ENCODE measurements around the gene PRR5.
"Not testable (repeated sequence)": the region's sequence is repeated elsewhere in the genome, so short reads cannot be mapped to it uniquely, and the experiment has no call there.

Gene PRR5

DNA sequence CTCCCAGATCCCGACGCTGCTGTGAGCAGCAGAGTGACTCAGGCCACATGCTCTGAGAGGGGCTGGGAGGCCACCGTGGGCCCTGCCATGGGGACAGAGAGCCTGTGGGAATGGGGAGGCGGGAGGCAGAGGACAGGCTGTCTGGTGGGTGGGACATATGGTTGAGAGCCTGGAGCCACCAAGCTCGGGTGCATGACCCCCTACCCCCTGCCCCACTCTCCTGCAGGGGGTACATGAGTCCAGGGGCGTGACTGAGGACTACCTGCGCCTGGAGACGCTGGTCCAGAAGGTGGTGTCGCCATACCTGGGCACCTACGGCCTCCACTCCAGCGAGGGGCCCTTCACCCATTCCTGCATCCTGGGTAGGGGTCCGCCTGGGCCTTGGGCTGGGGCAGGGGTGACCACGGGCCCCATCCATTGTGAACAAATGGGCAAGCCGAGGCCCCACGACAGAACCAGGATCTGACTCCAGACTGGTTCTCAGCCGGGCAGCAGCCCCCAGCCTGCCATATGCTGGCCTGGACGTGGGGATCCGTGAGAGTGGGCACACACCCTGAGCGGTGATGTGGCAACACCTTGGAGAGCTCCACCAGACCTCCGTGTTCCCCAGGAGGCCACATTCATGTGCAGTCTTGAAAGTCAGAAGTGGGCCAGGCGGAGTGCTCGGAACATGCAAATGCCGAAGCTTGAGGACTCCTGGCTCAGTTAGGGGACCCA, 33.0 kb downstream of the PRR5 start:
- DNase-seq = no peak

DNA sequence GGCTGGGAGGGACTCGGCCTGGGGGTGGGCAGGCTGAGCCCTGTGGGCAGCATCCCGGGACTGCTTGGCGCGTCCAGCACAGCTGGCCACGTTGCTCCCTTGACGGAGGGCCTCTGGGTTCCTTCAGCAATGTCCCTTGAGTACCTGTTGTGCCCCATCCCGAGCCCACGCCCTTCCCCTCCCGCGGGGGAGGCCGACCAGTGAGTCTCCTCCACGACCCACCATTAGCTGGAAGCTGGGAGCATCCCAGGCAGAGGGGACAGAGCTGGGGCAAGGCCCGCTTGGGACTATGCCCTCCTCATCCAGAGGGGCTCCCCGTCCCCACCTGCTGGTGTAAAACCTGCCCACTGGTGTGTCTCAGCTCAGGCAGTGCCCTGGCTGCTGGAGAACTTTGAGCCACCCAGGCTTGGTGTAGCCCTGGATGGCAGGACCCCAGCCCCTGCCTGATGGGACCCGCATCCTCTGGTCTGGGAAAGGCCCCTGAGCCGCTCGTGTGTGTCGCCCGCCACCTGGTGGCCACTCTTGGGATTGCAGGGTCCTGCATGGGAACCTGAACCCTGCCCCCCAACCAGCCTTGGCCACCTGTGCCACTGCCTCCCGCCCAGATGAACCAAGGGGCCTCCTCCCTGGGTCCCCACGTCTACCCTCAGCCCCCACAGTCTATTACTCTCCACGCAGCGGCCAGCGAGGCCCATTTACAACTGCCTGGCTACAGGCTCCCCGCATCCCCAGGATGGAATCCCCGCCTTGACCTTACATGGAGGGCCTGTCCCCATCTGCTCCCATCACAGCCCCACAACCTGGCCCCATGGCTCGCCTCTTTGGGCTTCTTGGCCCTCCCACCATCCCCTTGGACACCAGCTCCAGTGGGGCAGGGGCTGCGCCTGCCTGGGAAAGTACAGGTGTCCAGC, 33.8 kb downstream of the PRR5 start:
- DNase-seq = peak in 48 of 51 donors; percentile 9 to 83 (median 35)

GRCh38 chr22:44736581-44737405, 34.8 kb downstream of the PRR5 start:
- no peak for DNase-seq

DNA sequence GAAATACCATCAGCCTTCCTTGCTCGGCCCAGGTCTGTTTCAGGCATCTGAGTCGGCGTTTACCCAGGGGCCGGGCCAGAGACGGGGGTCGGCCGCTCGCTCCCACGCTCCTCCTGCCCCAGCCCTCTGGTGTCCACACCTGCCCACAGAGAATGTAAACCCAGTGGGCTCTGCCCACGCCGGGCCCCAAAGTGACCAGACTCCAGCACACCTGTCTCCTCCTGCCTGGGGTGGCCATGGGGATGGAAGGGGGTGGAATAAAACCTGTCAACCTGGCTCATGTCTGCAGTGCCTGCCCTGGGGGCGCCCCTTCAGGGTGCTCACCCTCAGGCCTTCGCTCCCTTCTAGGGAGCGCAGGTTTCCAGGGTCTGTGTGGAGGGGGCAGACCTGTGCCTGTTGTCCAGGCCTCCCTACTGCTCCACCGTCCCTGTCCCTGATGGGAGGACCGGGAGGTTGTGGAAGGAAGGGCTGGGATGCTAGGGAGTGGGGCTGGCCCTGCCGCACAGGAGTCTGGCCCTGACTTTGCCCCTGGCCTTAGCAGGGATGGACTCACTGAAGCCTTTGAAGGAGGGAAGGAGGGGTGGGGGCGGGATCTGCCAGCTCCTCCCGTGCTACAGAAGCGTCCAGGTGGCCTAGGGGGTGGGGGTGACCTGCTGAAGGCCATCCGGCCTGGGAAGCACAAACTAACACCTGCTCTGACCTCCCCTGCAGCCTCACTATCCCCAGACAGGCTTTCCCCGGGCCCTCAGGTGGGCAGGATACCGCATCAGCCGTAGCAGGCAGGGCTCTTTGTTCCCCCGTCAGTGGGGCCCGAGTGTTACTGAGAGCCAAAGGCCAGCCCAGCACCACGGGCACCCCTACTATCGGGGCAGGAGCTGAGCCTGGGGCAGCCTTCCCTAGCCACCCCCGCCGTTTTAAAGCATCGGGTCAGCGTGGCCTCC, 35.7 kb downstream of the PRR5 start:
- no peak for DNase-seq

DNA sequence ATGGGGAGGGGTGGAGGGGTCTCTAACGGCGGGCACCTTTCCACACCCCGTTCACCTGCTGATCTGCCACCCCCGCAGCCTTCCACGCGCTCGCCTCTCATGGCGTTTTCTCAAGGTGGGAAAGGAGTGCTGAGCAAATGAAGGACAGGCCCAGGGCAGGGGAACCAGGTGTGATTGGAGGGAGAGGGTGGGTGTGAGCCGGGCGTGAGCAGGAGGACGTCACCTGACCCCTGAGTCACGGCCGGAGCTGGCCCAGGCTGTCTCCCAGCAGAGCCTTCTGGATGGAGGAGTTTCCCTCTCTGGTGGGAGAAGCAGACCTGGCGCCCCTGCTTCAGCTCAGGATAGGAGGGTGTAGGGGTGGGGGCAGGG, 36.3 kb downstream of the PRR5 start:
- no peak for DNase-seq

DNA sequence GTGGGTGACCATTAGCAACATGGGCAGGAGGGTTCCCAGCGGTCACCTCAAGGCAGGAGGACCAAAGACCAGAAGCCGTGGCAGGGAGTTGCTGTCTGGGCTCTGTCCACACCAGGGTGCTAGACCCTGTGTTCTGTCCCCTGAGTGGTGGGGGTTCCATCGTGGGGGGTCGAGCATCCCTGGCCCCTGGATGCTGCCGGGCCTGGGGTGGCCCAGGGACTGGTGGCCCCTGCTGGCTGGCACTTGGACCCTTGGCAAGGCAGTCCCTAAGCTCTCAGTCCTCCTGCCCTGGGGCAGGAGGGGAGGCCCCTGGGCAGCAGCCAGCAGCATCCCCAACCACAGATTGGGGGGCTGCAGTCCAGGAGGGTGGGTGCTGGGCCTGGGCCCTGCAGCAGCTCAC, 37.0 kb downstream of the PRR5 start:
- DNase-seq = no peak

DNA sequence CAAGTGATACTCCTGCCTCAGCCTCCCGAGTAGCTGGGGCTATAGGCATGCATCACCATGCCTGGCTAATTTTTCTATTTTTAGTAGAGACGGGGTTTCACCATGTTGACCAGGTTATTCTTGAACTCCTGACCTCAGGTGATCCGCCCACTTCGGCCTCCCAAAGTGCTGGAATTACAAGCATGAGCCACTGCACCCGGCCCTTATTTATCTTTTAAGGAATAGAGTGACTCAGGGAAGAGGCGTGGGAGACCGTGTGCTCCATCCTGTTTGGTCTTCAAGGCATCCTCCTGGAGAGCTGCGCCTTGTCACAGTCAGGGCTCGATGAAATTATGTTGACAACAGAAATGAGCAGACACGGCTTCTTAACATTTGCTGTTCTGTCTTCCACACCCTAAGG, 37.7 kb downstream of the PRR5 start:
- not testable (repeated sequence) for DNase-seq

DNA sequence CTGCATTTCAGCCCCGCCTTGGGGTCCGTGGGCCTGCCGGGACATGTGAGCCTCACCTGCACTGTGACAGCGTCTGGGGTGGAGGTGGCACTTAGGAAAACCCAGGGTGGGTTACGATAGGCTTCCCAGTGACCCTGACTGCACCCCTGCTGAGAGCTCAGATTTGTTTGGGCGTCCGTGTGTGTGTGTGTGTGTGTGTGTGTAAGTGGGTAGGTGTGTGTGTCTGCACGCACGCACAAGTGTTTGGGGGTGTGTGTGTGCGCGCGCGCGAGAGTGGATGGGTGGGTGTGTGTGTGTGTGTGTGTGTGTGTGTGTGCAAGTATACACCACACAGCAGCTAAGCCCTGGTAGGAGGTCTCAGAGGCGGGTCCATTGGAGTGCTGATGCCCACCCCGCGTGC, 38.3 kb downstream of the PRR5 start:
- no peak for DNase-seq

DNA sequence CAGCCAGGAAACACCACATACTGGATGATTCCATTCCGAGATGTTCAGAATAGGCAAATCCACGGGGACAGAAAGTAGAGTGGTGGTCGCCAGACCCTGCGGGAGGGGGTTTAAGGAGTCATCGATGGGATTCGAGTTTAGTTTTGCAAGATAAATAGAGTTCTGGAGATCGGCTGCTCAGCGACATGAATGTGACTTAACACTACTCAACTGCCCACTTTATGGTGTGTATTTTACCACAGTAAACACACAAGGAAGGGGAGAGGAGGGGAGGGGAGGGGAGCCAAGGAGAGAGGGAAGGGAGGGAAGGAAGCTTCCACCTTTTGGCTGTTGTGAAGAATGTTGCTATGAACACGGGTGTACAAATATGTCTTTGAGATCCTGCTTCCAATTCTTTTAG, 39.9 kb downstream of the PRR5 start:
- DNase-seq = no peak

GRCh38 chr22:44743247-44743646, 41.2 kb downstream of the PRR5 start:
- no peak for DNase-seq

- no peak for DNase-seq
Measured at GRCh38 chr22:44743804-44744211, 41.8 kb downstream of the PRR5 start.

DNA sequence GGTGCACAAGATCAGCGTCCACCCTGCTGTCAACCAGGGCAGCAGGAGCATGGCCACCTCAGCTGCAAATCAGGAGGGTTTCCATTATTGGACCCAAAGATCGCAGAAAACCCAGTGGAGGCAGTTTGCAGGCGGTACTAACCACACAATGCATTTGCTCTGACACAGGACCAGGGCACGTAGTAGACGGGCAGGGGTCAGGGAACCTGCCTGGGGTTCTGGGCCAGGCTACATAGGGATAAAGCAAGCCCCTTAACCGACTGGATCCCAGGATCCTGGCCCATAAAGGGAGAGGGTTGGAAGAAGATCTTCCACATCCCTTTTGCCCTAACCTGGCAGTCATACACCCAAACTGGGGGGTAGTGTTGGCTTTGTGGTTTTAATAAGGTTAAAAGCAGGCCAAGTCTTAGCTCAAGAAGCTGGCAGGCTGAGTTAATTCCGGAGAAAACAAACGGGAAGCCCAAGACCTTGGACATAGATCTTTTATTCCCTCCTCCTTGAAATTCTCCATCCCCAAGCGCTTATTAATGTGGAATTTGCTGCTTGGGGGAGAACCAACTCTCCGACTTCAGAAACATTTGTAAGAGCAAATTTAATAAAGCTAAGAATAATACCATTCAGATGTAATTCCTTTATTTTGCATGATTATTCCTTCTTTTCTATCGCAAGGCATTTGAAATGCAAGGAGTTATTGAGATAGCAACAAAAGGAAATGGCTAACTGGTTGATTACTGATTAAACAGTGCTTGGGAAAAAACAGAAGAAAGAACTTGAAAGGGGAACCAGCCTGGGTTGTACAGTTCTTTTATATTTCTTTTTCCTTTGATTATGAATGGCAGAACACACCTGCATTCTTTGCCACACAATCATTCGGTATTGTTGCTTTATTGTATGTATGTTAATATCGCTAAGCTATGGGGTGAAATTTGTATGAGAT, 44.1 kb downstream of the PRR5 start:
- no peak for DNase-seq

DNA sequence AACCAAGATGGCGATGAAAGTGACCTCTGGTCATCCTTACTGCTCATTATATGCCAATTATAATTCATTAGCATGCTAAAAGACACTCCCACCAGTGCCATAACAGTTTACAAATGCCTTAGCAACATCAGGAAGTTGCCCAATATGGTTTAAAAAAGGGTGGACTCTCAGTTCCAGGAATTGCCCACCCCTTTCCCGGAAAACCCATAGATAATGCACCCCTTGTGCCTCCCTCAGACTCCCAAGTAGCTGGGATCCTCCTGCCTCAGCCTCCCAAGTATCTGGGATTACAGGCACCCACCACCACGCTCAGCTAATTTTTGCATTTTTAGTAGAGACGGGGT, 45.8 kb downstream of the PRR5 start:
- not testable (repeated sequence) for DNase-seq

DNA sequence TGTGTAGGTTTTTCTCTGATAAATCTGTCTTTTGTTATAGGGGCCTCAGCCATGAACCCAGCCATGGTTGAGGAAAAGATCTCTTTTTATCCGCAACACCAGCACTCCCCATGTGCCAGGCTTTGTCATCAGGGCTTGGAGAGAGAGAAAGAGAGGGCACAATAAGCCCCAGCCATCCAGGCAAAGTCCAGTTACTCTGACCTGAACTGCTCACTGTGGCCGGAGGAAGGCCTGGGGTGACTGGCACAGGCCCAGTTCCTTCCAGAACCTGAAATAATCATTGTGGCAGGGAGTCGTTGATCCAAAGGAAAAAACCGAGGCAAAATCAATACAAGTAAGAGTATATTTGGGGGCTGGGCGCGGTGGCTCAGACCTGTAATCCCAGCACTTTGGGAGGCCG, 46.5 kb downstream of the PRR5 start:
- DNase-seq = no peak

GRCh38 chr22:44750481-44750880, 48.5 kb downstream of the PRR5 start:
- DNase-seq = no peak

GRCh38 chr22:44752285-44753188, 50.5 kb downstream of the PRR5 start, which contains the start of gene ARHGAP8:
TSS of gene ARHGAP8 (plus strand) at chr22:44752575. CDS start at chr22:44786528, 33,953 bp downstream.
- no peak for DNase-seq

DNA sequence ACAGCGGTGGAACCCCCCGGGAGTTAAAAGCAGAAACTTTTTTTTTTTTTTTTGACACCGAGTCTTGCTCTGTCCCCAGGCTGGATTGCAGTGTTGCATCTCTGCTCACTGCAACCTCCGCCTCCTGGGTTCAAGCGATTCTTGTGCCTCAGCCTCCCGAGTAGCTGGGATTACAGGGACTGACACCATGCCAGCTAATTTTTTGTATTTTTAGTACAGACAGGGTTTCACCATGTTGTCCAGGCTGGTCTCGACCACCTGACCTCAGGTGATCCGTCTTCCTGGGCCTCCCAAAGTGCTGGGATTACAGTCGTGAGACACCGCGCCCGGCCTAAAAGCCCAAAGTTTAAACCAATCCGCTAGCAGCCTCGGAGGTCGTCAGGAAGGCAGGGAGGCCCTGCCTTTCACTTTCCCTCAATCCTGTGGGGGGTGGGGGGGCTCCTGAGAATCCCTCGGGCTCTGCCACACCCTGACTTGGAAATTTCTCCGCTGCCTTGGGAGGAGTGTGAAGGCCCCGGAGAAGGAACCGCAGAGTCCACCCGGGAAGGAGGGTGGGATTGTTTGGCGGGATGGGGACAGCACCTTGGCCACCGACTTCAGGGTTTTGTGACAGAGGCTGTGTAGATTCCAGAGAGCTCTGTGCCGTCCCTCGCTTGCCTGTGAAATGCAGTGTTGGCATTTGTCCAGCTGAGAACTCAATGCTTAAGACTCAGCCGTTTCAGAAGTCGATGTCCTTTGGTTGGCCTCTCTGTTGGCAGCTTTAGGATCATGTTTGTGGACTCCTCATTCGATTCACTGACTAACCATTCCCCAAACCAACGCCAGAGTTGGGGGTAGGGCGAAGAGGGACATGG, 51.4 kb downstream of the PRR5 start:
- DNase-seq = no peak

- DNase-seq = no peak
Measured at GRCh38 chr22:44754998-44755397, 53.0 kb downstream of the PRR5 start.
